Endothelial cell (in vitro differentiated cells): Measurements from ENCODE around the gene OR4D1. TPM values are rescaled to one million over a fixed set of nuclear protein-coding genes. Genes with fewer than 3 reads are reported as not detected.
"Not testable (repeated sequence)": the region's sequence is repeated elsewhere in the genome, so short reads cannot be mapped to it uniquely, and the experiment has no call there.

ENCODE experiments used
- DNase-seq: peaks from one replicate; pipeline ENCODE4 v3.0.0; 2021; ENCODE audit warnings: low spot score
- H3K27ac Mint-ChIP-seq: one replicate; pipeline ENCODE4 v1.8.0; 2021; ENCODE audit warnings: mixed read lengths, inconsistent platforms; ENCODE audit not compliant: unreplicated experiment
- H3K27me3 Mint-ChIP-seq: one replicate; pipeline ENCODE4 v1.8.0; 2021; ENCODE audit warnings: mild to moderate bottlenecking, moderate library complexity, mixed read lengths, inconsistent platforms; ENCODE audit not compliant: unreplicated experiment
- H3K36me3 Mint-ChIP-seq: one replicate; pipeline ENCODE4 v1.8.0; 2021; ENCODE audit warnings: mild to moderate bottlenecking, low read depth, mixed read lengths, inconsistent platforms; ENCODE audit not compliant: unreplicated experiment
- H3K4me1 Mint-ChIP-seq: one replicate; pipeline ENCODE4 v1.8.0; 2021; ENCODE audit warnings: mild to moderate bottlenecking, mixed read lengths, inconsistent platforms; ENCODE audit not compliant: unreplicated experiment
- H3K4me3 Mint-ChIP-seq: one replicate; pipeline ENCODE4 v1.8.0; 2021; ENCODE audit warnings: mild to moderate bottlenecking, mixed read lengths, inconsistent platforms; ENCODE audit not compliant: unreplicated experiment
- H3K9me3 Mint-ChIP-seq: one replicate; pipeline ENCODE4 v1.8.0; 2021; ENCODE audit warnings: mixed read lengths, inconsistent platforms; ENCODE audit not compliant: unreplicated experiment
- long read RNA-seq: library from polyadenylated mRNA; unstranded; transcript quantifications from one replicate; pipeline ENCODE4 v2.0.0, GENCODE V29; 2020; ENCODE audit not compliant: unreplicated experiment
- total RNA-seq: library from RNA; stranded (reverse); fragmentation: NEBNext Ultra II Directional; extraction: Animal tissue kit (Norgen Biotek cat#: 25700); gene quantifications from one replicate; pipeline ENCODE4 v1.2.1, GENCODE V29; 2021; ENCODE audit not compliant: unreplicated experiment
- TF ChIP-seq, protein P1 (sequence below): fragments of 200-600 bp; sonication (generic); IDR thresholded peaks from one replicate; pipeline ENCODE4 v1.5.0; 2021; ENCODE audit warnings: antibody characterized with exemption; ENCODE audit not compliant: unreplicated experiment

The OR4D1 gene
- not detected for total RNA-seq
- long read RNA-seq = 0 reads

DNA sequence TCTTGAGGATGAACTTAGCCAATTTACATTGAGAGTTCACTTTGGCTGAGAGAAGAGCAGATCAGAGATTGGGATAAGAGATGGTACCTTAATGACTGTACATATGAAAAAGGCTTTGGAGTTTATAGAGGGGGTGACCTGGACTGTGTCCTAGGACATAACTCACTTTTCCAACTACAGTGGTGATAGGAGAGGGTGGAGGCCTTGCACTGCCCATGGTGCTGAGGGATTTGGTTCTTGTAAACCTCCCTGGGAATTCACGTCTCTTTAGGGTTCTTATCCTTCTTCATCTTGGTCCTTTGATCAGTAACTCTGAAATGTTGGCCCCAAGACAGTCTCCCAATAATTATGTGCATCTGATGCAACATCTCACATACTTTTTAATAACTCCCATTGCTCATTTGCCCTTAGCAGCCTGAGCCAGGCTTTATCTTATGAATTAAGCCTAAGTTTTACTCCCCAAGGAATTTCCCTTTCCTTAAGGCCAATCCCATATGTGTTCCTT is at the start of gene OR4D1:
OR4D1 (plus strand) TSS at position 455 of the 505 bp plus-strand sequence. CDS start 6,770 bp downstream, outside the sequence.
- Mint-ChIP-seq H3K4me1 (peaks cover 7% of the 10 kb centered on the region), H3K27ac (no peak within 1 kb of the TSS), H3K27me3 (peaks cover 1% of the 10 kb centered on the region), H3K36me3 (peaks cover 8% of the 10 kb centered on the region), H3K9me3 (peaks cover 3% of the 10 kb centered on the region), H3K4me3 (no peak within 1 kb of the TSS)
- no peak for DNase-seq
- TF ChIP-seq, protein P1, sequence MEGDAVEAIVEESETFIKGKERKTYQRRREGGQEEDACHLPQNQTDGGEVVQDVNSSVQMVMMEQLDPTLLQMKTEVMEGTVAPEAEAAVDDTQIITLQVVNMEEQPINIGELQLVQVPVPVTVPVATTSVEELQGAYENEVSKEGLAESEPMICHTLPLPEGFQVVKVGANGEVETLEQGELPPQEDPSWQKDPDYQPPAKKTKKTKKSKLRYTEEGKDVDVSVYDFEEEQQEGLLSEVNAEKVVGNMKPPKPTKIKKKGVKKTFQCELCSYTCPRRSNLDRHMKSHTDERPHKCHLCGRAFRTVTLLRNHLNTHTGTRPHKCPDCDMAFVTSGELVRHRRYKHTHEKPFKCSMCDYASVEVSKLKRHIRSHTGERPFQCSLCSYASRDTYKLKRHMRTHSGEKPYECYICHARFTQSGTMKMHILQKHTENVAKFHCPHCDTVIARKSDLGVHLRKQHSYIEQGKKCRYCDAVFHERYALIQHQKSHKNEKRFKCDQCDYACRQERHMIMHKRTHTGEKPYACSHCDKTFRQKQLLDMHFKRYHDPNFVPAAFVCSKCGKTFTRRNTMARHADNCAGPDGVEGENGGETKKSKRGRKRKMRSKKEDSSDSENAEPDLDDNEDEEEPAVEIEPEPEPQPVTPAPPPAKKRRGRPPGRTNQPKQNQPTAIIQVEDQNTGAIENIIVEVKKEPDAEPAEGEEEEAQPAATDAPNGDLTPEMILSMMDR = no peak

- Mint-ChIP-seq H3K4me3 (no peak overlapping the region), H3K27ac (no peak overlapping the region), H3K36me3 (no peaks in the 10 kb centered on the region), H3K4me1 (no peaks in the 10 kb centered on the region), H3K27me3 (no peaks in the 10 kb centered on the region), H3K9me3 (no peaks in the 10 kb centered on the region)
- DNase-seq = no peak
- TF ChIP-seq, protein P1 = no peak
Measured at GRCh38 chr17:58100506-58100905, 47.7 kb upstream of the OR4D1 start.

- H3K4me1 Mint-ChIP-seq, H3K9me3 Mint-ChIP-seq, H3K27me3 Mint-ChIP-seq, H3K27ac Mint-ChIP-seq, H3K4me3 Mint-ChIP-seq, H3K36me3 Mint-ChIP-seq, DNase-seq: not testable (repeated sequence)
Measured at GRCh38 chr17:58101898-58102297, 46.3 kb upstream of the OR4D1 start.

- Mint-ChIP-seq H3K4me3 (no peak overlapping the region), H3K27me3 (no peaks in the 10 kb centered on the region), H3K27ac (no peak overlapping the region), H3K9me3 (no peaks in the 10 kb centered on the region), H3K4me1 (no peaks in the 10 kb centered on the region), H3K36me3 (no peaks in the 10 kb centered on the region)
- TF ChIP-seq, protein P1 = no peak
- no peak for DNase-seq
Measured at GRCh38 chr17:58105093-58105492, 43.1 kb upstream of the OR4D1 start.

- no peak overlapping the region for H3K27ac Mint-ChIP-seq
- no peak for DNase-seq
- H3K36me3 Mint-ChIP-seq = no peaks in the 10 kb centered on the region
- H3K4me3 Mint-ChIP-seq = no peak overlapping the region
- no peaks in the 10 kb centered on the region for H3K9me3 Mint-ChIP-seq
- H3K27me3 Mint-ChIP-seq = no peaks in the 10 kb centered on the region
- no peaks in the 10 kb centered on the region for H3K4me1 Mint-ChIP-seq
- TF ChIP-seq, protein P1 = no peak
Measured at GRCh38 chr17:58107306-58107705, 40.9 kb upstream of the OR4D1 start.
